Vagina (tissue), 2 donors: Measurements from ENCODE around the gene CPLX1. TPM values are rescaled to one million over a fixed set of nuclear protein-coding genes. Genes with fewer than 3 reads are reported as not detected.

Experiments used
- DNase-seq, 2 donors: peaks; one replicate each; pipeline ENCODE4 v3.0.0-alpha.2; 2017; ENCODE audit errors: extremely low spot score in 2 of 2
- H3K27ac ChIP-seq: fragments of 200-600 bp; sonication (generic); one replicate; pipeline ENCODE4 v1.5.1; 2019
- H3K27me3 ChIP-seq: fragments of 200-600 bp; sonication (generic); one replicate; pipeline ENCODE4 v1.5.1; 2019
- H3K36me3 ChIP-seq, 2 donors: fragments of 200-600 bp; sonication (generic); one replicate each; pipeline ENCODE4 v1.5.1; 2017 to 2019
- H3K4me1 ChIP-seq: fragments of 200-600 bp; sonication (generic); one replicate; pipeline ENCODE4 v1.5.1; 2019
- H3K4me3 ChIP-seq, 2 donors: fragments of 200-600 bp; sonication (generic); 1 replicate in 1 of 2; 2 replicates in 1 of 2; pipeline ENCODE4 v1.5.1; 2016 to 2019
- H3K9me3 ChIP-seq: fragments of 200-600 bp; sonication (generic); one replicate; pipeline ENCODE4 v1.5.1; 2019
- POLR2A ChIP-seq, 2 donors: fragments of 450-650 bp; IDR thresholded peaks; one replicate each; pipeline ENCODE4 v1.6.1; 2017; ENCODE audit warnings: antibody characterized with exemption in 2 of 2, mild to moderate bottlenecking in 2 of 2, moderate library complexity in 2 of 2
- POLR2AphosphoS5 ChIP-seq, 2 donors: sonication (generic); formaldehyde crosslinking; IDR thresholded peaks; one replicate each; pipeline ENCODE4 v1.9.0; 2017; ENCODE audit warnings: antibody characterized with exemption in 2 of 2, mild to moderate bottlenecking in 2 of 2, low read depth in 1 of 2; ENCODE audit not compliant: insufficient read depth in 1 of 2
- intact Hi-C: fragments of 100-400 bp; cut with DNase I; formaldehyde crosslinking; loops from one replicate; pipeline ENCODE4 v1.15.1; 2023
- total RNA-seq: library from RNA; depleted of rRNA; stranded (reverse); fragments of >200 nt; gene quantifications from one replicate; pipeline ENCODE4 v1.2.3, GENCODE V29; 2016
- TF ChIP-seq, protein P1 (sequence below), 3 experiments: fragments of 450-650 bp in 2 of 3; fragments of 200-600 bp in 1 of 3; sonication (generic) in 1 of 3; IDR thresholded peaks; one replicate each; pipeline ENCODE4 v1.5.1; 2017 to 2019; ENCODE audit warnings: antibody characterized with exemption in 3 of 3, mild to moderate bottlenecking in 2 of 3, moderate library complexity in 2 of 3

Gene CPLX1
- total RNA-seq, 1 donor from 2014 or later, result 0.98 TPM

DNA sequence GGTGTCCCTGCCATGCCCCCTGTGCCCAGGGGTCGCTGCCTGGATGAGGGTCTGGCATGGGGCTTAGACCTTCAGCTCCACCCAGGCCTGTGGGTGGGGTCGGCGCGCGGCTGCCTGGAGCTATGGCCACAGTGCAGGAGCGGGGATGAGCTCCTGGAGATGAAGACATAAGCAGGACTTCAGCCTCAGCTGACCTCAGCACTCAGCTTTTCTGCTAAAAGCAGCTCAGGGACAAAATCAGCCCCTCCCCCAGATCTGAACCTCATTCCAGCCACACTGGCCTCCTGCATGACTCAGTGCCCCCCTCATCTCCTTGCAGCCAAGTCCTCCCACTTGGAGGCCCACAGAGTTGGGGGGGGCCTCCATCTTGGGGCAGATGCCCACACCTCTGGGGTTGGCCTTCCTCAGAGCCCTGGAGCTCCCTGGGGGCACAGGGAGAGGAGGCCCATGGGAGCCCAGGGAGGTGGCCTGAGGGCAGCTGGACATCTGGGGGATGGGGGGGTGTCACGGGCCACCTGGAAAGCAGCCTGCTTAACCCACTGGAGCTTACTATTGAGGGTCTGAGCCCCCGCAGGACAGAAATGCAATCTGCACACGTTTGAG is 19.4 kb upstream of the CPLX1 start:
- H3K4me3 ChIP-seq, result no peak overlapping the region
- H3K9me3 ChIP-seq, result no peaks in the 10 kb centered on the region
- DNase-seq, result no peak
- H3K4me1 ChIP-seq, result peaks cover 9% of the 10 kb centered on the region
- TF ChIP-seq POLR2A (IDR thresholded peaks at IDR 0.05), result no peak
- TF ChIP-seq POLR2AphosphoS5 (IDR thresholded peaks at IDR 0.05; ENCODE audit: insufficient read depth in 1 of 2, low read depth in 1 of 2), result no peak
- TF ChIP-seq, protein P1, sequence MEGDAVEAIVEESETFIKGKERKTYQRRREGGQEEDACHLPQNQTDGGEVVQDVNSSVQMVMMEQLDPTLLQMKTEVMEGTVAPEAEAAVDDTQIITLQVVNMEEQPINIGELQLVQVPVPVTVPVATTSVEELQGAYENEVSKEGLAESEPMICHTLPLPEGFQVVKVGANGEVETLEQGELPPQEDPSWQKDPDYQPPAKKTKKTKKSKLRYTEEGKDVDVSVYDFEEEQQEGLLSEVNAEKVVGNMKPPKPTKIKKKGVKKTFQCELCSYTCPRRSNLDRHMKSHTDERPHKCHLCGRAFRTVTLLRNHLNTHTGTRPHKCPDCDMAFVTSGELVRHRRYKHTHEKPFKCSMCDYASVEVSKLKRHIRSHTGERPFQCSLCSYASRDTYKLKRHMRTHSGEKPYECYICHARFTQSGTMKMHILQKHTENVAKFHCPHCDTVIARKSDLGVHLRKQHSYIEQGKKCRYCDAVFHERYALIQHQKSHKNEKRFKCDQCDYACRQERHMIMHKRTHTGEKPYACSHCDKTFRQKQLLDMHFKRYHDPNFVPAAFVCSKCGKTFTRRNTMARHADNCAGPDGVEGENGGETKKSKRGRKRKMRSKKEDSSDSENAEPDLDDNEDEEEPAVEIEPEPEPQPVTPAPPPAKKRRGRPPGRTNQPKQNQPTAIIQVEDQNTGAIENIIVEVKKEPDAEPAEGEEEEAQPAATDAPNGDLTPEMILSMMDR (IDR thresholded peaks at IDR 0.05), result no peak
- intact Hi-C loops, result no loop called here
- no peaks in the 10 kb centered on the region for H3K27me3 ChIP-seq
- no peak overlapping the region for H3K27ac ChIP-seq
- peaks cover 0 to 19% of the 10 kb centered on the region in 2 donors for H3K36me3 ChIP-seq

DNA sequence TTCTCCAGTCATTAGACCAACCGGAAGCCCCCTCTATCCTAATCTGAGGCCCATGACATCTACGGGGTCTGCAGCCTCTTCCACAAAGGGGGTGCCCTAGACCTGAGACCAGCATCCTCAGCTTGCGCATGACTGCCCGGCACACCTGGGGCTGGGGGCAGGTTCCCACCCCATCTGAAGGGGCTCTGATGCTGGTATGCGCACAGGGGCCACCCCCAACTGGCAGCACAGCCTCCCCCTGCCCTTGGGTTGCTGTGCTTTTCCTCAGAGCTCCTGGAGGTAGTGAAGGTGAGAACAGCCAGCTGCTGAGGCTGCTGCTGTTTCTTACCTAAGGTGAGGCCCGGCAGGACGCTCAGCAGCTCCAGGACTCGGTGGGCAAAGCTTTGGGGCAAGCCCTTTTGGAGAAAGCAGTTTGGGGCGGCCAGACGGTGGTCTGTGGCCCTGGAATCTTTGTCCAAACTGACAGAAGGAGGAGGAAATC is 18.9 kb upstream of the CPLX1 start:
- peaks cover 0 to 15% of the 10 kb centered on the region in 2 donors for H3K36me3 ChIP-seq
- intact Hi-C loops, result no loop called here
- no peak for TF ChIP-seq POLR2AphosphoS5 (IDR thresholded peaks at IDR 0.05; ENCODE audit: insufficient read depth in 1 of 2, low read depth in 1 of 2)
- TF ChIP-seq, protein P1 (IDR thresholded peaks at IDR 0.05), result no peak
- no peak for TF ChIP-seq POLR2A (IDR thresholded peaks at IDR 0.05)
- DNase-seq, result no peak
- no peaks in the 10 kb centered on the region for H3K9me3 ChIP-seq
- peaks cover 9% of the 10 kb centered on the region for H3K4me1 ChIP-seq
- H3K27ac ChIP-seq, result no peak overlapping the region
- no peaks in the 10 kb centered on the region for H3K27me3 ChIP-seq
- no peak overlapping the region for H3K4me3 ChIP-seq

DNA sequence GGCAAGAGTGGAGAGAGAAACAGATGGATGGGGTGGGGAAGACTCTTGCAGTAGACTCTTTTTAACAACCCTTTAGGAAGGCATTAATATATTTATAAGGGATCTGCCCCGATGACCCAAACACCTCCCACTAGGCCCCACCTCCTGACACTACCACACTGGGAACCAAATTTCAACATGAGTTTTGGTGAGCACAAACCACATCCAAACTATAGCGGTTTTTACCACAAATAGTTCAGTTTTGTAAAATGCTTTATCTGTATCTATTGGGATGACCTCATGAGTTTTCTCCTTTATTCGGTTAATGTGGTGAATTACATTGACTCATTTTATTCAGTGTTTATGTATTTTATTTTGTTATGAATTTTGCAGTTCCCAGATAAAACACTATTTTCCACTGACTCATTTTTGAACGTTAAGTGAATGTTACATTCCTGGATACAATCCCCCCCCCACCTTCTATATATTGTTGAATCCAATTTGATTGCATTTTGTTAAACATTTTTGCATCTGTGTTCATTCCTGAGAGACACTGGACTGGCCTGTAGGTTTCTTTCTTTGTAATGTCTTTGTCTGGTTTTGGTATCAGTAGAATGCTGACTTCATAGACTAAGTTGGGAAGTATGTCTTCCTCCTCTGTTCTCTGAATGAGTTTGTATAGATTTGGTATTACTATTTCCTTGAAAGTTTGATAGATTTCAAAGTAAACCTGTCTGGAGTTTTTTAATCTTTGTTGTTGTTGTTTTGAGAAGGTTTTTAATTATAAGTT is 13.9 kb upstream of the CPLX1 start:
- peaks cover 6% of the 10 kb centered on the region for H3K9me3 ChIP-seq
- DNase-seq, result no peak

DNA sequence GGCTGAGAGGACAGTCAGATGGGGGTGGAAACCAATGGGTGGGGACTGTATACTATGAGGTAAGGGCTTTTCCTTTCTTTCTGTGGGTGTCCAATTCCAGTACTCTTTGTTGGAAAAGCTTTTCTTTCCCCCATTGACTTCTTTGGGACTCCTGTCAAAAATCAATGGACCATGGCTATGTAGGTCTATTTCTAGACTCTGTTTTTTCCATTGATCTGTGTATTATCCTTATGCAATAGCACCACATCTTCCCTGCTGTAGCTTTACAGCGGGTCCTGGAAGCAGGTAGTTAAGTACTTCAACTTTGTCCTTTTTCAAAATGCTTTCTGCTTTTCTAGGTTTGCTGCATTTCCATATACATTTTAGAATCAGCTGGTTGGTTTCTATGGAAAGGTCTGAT is 11.8 kb upstream of the CPLX1 start:
- Histone ChIP-seq H3K36me3 (peaks cover 0 to 3% of the 10 kb centered on the region in 2 donors), H3K4me3 (no peak overlapping the region), H3K27ac (no peak overlapping the region), H3K4me1 (no peaks in the 10 kb centered on the region), H3K27me3 (no peaks in the 10 kb centered on the region), H3K9me3 (peaks cover 6% of the 10 kb centered on the region)
- intact Hi-C loops, result no loop called here
- DNase-seq, result no peak
- TF ChIP-seq POLR2AphosphoS5 (IDR thresholded peaks at IDR 0.05; ENCODE audit: insufficient read depth in 1 of 2, low read depth in 1 of 2) (no peak), POLR2A (IDR thresholded peaks at IDR 0.05) (no peak)
- TF ChIP-seq, protein P1 (IDR thresholded peaks at IDR 0.05), result no peak

More for the DNA sequence above, 13.9 kb upstream of the CPLX1 start:
- intact Hi-C loops, result no loop called here
- no peaks in the 10 kb centered on the region for H3K4me1 ChIP-seq
- no peaks in the 10 kb centered on the region for H3K27me3 ChIP-seq
- H3K27ac ChIP-seq, result no peak overlapping the region
- peaks cover 0 to 3% of the 10 kb centered on the region in 2 donors for H3K36me3 ChIP-seq
- no peak overlapping the region for H3K4me3 ChIP-seq
- TF ChIP-seq POLR2A (IDR thresholded peaks at IDR 0.05) (no peak), POLR2AphosphoS5 (IDR thresholded peaks at IDR 0.05; ENCODE audit: insufficient read depth in 1 of 2, low read depth in 1 of 2) (no peak)
- TF ChIP-seq, protein P1 (IDR thresholded peaks at IDR 0.05), result no peak
